ENCODE measurements around the gene FRK. TPM values are rescaled to one million over a fixed set of nuclear protein-coding genes. Genes with fewer than 3 reads are reported as not detected.
"Not testable (repeated sequence)": the region's sequence is repeated elsewhere in the genome, so short reads cannot be mapped to it uniquely, and the experiment has no call there.

FRK gene
- polyA plus RNA-seq, 10 donors: 0.39 to 0.84 (median 0.64) TPM

GRCh38 chr6:115888687-115889470 is 171.8 kb downstream of the FRK start:
- not testable (repeated sequence) for DNase-seq

GRCh38 chr6:115887891-115888290 is 172.8 kb downstream of the FRK start:
- DNase-seq: no peak

DNA sequence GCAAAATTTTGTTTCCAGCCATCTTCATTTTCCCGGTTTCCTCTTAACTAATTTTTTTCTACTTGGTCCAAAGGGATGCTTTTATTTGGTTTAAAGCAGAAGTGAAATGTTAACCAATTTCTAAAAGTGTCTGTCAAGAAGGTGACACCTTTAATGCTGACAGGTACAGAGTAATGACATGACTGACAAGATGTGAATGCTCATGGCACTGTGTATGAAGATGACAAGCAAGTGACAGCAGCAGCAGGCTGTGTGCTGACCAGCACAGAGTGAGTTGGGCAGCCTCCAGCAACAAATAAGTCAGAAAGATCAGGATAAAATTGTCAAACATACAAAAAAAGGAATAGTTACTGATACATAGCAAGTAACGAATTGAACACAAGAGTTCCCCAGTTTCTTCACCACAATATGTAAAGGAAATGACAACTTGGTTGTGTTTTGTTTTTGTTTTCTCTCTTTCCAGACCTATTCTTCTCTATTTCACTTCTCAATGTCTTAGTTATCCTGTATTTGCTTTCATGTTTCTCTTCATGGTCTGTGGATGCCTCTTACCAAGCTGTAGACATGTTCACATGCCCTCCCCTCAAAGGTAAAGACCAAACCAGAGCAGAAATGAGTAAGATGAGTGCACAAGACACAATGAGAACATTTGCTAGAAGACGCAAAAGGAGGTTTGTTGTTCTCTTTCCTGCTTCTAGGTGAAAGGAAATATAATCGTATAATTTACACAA is 174.9 kb downstream of the FRK start:
- no peak for DNase-seq

GRCh38 chr6:115882771-115883170 is 177.9 kb downstream of the FRK start:
- no peak for DNase-seq

- DNase-seq: peak in 1 of 3 donors; percentile 24
Observed at GRCh38 chr6:115882174-115882573, 178.5 kb downstream of the FRK start.

Other genes starting within 250 kb of the FRK start
- gene NT5DC1, start 40.0 kb upstream of the FRK start, polyA plus RNA-seq (ENCODE audit: insufficient read length in 10 of 10): 10 to 100 TPM; 15.3 to 27.1 (median 21.3) TPM
- gene COL10A1, start 65.2 kb upstream of the FRK start, polyA plus RNA-seq (ENCODE audit: insufficient read length in 10 of 10): under 1 TPM; 0.12 to 0.99 (median 0.26) TPM
- 10 to 100 TPM; 15.9 to 21.9 (median 18.8) TPM for gene TSPYL4, start 193.2 kb upstream of the FRK start, polyA plus RNA-seq (ENCODE audit: insufficient read length in 10 of 10)
- 10 to 100 TPM; 40.6 to 66.9 (median 52.0) TPM for gene TSPYL1, start 219.0 kb upstream of the FRK start, polyA plus RNA-seq (ENCODE audit: insufficient read length in 10 of 10)

Data from muscle of back (tissue), 11 donors.